GM12891 (cell line): ENCODE data around the gene WDHD1.

ENCODE experiments used
- PAX5 ChIP-seq: IDR thresholded peaks from 2 replicates; pipeline ENCODE4 v1.6.1; 2011; ENCODE audit warnings: low read length, moderate library complexity, mild to moderate bottlenecking; ENCODE audit not compliant: insufficient read depth, severe bottlenecking
- POLR2A ChIP-seq: IDR thresholded peaks from 2 replicates; pipeline ENCODE4 v1.6.1; 2011; ENCODE audit warnings: low read depth, low read length, control low read depth
- POLR2AphosphoS5 ChIP-seq: IDR thresholded peaks from 2 replicates; pipeline ENCODE4 v1.6.1; 2011; ENCODE audit warnings: low read depth, low read length, control low read depth
- POU2F2 ChIP-seq: IDR thresholded peaks from 2 replicates; pipeline ENCODE4 v1.6.1; 2011; ENCODE audit warnings: low read depth, mild to moderate bottlenecking, control low read depth, low read length, moderate library complexity
- SPI1 ChIP-seq: IDR thresholded peaks from 2 replicates; pipeline ENCODE4 v1.6.1; 2011; ENCODE audit warnings: low read depth, low read length, control low read depth
- TAF1 ChIP-seq: IDR thresholded peaks from 2 replicates; pipeline ENCODE4 v1.6.1; 2011; ENCODE audit warnings: low read depth, low read length, control low read depth

DNA sequence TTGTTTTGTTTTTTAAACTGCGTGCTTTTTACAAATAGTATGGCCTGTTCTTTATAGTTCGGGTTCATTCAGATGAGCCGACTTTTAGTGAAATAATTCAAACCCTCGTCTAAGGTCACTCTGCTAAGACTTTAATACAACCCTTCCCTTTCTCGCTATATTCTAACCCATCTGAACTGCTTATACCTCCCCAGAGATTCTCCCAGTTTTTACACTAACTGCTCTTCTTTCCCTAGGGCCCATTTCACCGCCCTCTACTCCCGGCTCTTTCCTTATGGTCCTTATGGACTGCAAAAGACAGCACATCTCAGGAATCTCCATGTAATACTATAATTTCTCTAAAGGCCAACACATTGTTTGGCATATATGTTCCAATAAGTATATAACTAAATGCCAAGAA, 26.6 kb upstream of the WDHD1 start:
- TF ChIP-seq POLR2A: no peak
- no peak for TF ChIP-seq POLR2AphosphoS5
- no peak for TF ChIP-seq TAF1
- TF ChIP-seq SPI1: no peak
- no peak for TF ChIP-seq PAX5
- TF ChIP-seq POU2F2: no peak
